ENCODE data around the gene PASK. TPM values are rescaled to one million over a fixed set of nuclear protein-coding genes. Genes with fewer than 3 reads are reported as not detected.

The PASK gene
- polyA plus RNA-seq, 1 donor = 5.4 TPM

GRCh38 chr2:241080405-241081189, 68.7 kb downstream of the PASK start:
- DNase-seq = no peak

GRCh38 chr2:241074901-241075540, 74.3 kb downstream of the PASK start:
- no peak for DNase-seq

GRCh38 chr2:241074065-241074818, 75.0 kb downstream of the PASK start:
- no peak for DNase-seq

GRCh38 chr2:241073166-241074064, 75.9 kb downstream of the PASK start:
- no peak for DNase-seq

GRCh38 chr2:241072553-241073165, 76.6 kb downstream of the PASK start:
- DNase-seq = no peak

GRCh38 chr2:241072151-241072550, 77.1 kb downstream of the PASK start:
- no peak for DNase-seq

GRCh38 chr2:241071677-241072111, 77.6 kb downstream of the PASK start:
- DNase-seq = no peak

- DNase-seq = no peak
These were observed 78.2 kb downstream of the PASK start for GRCh38 chr2:241070811-241071676.

- no peak for DNase-seq
These were observed 78.9 kb downstream of the PASK start for GRCh38 chr2:241070361-241070760.

- no peak for DNase-seq
These were observed 79.4 kb downstream of the PASK start for GRCh38 chr2:241069821-241070281.

GRCh38 chr2:241068942-241069810, 80.1 kb downstream of the PASK start:
- no peak for DNase-seq

- DNase-seq = no peak
These were observed 80.9 kb downstream of the PASK start for GRCh38 chr2:241068136-241068941.

GRCh38 chr2:241067501-241068135, 81.7 kb downstream of the PASK start:
- DNase-seq = no peak

- no peak for DNase-seq
These were observed 82.4 kb downstream of the PASK start for GRCh38 chr2:241066893-241067341.

GRCh38 chr2:241066171-241066892, 82.9 kb downstream of the PASK start:
- no peak for DNase-seq

GRCh38 chr2:241065355-241065803, 83.9 kb downstream of the PASK start:
- no peak for DNase-seq

- DNase-seq = no peak
These were observed 84.4 kb downstream of the PASK start for GRCh38 chr2:241064802-241065354.
